Liver (tissue), 3 donors: Measurements from ENCODE around the gene ZSCAN5B.

Source experiments
- RAD21 ChIP-seq, 2 donors: IDR thresholded peaks; 2 replicates each; pipeline ENCODE4 v1.6.1; 2016; ENCODE audit warnings: antibody characterized with exemption in 2 of 2, mild to moderate bottlenecking in 2 of 2
- TF ChIP-seq, protein P1 (sequence below): fragments of 150-350 bp; IDR thresholded peaks from 2 replicates; pipeline ENCODE4 v1.5.1; 2017; ENCODE audit warnings: improper control_type of control experiment, low read depth, low read length; ENCODE audit not compliant: missing input control
- TF ChIP-seq, protein P2 (sequence below): IDR thresholded peaks from 2 replicates; pipeline ENCODE4 v1.6.1; 2016; ENCODE audit warnings: antibody characterized with exemption
- donor health status: healthy.
- donor health status: healthy.

DNA sequence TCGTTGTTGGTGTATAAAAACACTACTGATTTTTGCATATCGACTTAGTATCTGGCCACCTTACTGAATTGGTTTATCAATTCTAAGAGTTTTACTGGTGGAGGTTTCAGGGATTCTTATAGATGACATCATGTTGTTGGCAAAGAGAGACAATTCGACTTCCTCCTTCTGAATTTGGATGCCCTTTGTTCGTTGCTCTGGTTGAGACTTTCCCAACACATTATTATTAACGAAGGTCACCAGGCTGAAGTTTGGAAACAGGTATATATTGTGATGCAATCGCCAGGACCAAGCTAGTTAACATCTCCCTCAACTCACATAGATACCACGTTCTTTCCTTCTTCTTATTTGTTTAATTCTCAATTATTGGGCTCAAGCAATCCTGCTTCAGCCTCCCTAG lies 2.1 kb upstream of the ZSCAN5B start:
- TF ChIP-seq, protein P1, sequence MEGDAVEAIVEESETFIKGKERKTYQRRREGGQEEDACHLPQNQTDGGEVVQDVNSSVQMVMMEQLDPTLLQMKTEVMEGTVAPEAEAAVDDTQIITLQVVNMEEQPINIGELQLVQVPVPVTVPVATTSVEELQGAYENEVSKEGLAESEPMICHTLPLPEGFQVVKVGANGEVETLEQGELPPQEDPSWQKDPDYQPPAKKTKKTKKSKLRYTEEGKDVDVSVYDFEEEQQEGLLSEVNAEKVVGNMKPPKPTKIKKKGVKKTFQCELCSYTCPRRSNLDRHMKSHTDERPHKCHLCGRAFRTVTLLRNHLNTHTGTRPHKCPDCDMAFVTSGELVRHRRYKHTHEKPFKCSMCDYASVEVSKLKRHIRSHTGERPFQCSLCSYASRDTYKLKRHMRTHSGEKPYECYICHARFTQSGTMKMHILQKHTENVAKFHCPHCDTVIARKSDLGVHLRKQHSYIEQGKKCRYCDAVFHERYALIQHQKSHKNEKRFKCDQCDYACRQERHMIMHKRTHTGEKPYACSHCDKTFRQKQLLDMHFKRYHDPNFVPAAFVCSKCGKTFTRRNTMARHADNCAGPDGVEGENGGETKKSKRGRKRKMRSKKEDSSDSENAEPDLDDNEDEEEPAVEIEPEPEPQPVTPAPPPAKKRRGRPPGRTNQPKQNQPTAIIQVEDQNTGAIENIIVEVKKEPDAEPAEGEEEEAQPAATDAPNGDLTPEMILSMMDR, result no peak
- peak in 1 of 2 donors; percentile 8 for TF ChIP-seq RAD21 (IDR thresholded peaks at IDR 0.05)
- TF ChIP-seq, protein P2, sequence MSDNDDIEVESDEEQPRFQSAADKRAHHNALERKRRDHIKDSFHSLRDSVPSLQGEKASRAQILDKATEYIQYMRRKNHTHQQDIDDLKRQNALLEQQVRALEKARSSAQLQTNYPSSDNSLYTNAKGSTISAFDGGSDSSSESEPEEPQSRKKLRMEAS, result no peak
